Measurements from ENCODE around the gene SELPLG.

Gene SELPLG

DNA sequence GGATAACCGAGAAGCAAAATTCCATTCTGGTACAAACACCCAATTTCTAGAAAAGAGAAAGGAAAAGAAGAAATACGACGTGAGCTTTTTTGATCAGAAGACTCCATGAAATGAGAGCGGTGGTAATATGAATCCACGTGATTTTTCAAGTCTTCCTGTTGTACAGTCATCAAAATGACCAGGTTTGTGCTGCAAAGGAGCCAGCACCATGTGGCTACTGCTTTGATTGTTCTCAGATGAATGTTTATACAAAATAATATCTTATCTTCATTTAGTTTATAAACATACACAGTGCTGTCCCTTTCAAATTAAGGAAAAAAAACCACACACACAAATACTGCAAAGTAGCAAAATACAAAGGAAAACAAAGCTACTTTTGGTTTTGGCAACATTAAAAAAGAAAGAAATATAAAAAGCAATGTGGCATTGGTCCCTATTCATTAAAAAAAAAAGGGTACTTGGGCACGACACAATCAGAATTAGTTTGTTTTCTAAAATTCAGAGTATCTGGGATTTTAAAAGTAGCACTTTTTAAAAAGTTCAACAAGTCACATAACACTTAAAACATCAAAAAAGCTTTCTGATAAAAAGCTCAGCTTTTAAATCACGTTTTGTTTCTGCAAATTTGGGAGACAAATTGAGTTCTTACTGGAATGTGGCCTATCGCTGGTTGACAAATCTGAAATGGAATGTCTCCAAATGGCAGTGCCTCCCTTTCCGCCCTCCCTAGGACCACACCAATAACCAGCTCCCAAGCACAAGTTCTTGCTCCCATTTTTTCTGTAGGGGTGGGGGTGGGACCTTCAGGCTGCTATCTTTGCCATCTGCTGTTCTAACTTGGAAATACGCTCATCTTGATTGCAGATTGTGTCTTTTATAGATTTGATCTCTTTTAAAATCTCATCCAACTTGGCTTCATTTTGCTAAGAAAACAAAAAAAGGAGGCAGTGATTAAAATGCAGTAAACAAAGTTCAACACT, 13.2 kb upstream of the SELPLG start:
- no peaks in the 10 kb centered on the region for H3K9me3 Mint-ChIP-seq
- peaks cover 30% of the 10 kb centered on the region for H3K4me1 Mint-ChIP-seq
- H3K36me3 Mint-ChIP-seq = peaks cover 55% of the 10 kb centered on the region
- DNase-seq (ENCODE audit: low spot score in 2 of 2) (no peak), ATAC-seq (no peak)
- no peak overlapping the region for H3K4me3 Mint-ChIP-seq
- H3K27ac Mint-ChIP-seq = peak overlapping the region; percentile 61

DNA sequence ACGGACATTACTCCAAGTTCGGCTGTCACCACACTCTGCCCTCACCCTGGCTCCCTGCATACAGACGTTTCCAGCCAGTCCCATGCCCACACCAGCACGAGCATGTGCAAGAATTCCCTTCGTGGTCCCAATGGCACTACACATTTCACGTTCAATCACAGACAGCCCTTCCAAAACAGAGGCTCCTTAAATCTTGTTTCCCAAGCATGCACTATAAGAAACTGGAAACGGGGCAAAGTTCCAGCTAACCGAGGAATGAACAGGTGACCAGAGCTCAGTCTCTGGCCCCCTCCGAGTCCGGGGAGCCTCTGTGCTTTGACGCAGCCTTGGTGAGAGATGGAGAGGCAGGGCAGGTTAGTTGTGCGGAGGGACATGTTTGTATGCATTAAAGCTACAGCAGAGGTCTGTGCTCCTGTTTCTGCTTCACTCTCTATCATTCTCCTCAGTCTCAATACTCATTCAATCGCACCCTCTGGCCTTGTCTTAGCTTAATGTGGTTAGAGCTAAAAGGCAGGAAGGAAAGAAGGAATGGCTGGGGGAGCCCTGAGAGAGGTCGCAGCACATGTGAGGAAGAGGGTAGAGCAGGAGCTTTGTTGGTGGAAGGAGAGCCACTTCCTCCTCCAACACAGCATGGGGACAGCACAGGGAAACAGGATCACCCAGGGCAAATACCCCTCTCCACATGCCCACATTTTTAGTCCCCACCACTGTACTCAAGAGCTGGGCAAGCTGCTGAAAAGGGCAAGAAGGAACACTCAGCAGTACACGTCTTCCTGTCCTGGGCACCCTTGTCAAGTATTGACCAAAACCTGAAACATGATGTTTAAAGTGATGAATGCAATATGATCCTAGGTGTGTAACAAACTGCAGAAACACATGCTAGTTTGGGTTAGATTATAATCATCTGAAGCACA, 12.2 kb upstream of the SELPLG start:
- no peak for ATAC-seq
- no peak overlapping the region for H3K4me3 Mint-ChIP-seq

DNA sequence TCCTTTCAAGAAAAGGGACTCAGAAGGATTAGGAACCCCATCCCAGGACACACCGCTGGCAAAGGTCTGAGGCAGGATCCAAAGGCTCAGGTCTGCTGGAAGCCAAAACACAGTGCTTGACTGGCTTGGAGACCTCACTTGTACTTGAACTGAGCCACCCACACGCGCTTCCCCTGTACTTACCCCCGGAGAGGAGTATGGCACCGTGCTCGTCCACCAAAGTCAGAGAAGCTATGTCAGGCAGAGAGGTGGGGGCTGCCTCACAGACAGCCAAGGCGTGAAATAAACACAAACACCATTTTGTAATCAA, 11.1 kb upstream of the SELPLG start:
- no peak overlapping the region for H3K27ac Mint-ChIP-seq
- no peak overlapping the region for H3K4me3 Mint-ChIP-seq
- ATAC-seq (no peak), DNase-seq (ENCODE audit: low spot score in 2 of 2) (no peak)
- no peaks in the 10 kb centered on the region for H3K9me3 Mint-ChIP-seq
- peaks cover 36% of the 10 kb centered on the region for H3K4me1 Mint-ChIP-seq
- H3K36me3 Mint-ChIP-seq = peaks cover 43% of the 10 kb centered on the region

More for the DNA sequence above, 12.2 kb upstream of the SELPLG start:
- H3K27ac Mint-ChIP-seq = peak overlapping the region; percentile 61
- DNase-seq (ENCODE audit: low spot score in 2 of 2) = no peak
- peaks cover 30% of the 10 kb centered on the region for H3K4me1 Mint-ChIP-seq
- H3K9me3 Mint-ChIP-seq = no peaks in the 10 kb centered on the region
- H3K36me3 Mint-ChIP-seq = peaks cover 45% of the 10 kb centered on the region

DNA sequence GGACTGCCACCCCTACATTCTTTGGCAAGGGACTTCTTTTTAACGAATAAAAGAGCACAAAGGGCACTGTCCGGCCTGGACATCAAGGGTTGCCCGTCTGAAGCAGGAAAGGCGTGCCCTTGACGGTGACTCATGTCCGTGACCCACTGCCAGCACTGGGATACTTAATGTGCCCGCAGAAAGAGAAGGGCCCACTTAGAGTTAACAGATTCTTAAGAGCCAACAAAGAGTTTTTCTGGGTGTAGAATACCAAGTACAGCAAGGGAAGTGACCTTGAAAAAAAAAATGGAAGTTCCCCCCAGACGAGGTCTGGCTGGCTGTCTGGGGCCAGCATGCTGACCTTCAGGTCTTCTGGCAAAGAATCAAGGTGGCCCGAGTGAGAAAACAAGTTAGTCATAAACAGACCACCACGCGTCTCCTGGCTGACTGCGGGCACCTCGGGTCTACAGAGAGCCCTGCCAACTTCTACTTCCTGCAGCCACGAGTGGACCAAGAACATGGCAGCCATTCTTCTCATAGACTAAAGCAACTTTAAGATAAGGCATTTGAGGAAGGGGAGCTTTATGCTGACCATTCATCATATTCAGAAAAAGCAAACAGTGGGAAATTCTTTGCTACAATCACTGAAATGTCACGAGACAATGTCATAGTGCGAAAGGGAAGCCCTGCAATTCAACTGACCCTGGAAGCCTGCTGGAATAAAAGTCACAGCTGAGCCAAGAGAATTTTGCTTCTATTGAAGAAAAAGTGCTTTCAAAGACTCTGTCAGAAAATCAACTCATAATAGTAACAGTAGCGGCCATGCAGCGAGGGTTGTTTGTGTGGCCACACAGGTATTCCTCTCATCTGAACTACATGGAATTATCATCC, 10.5 kb upstream of the SELPLG start:
- Mint-ChIP-seq H3K36me3 (peaks cover 39% of the 10 kb centered on the region), H3K4me1 (peaks cover 34% of the 10 kb centered on the region), H3K9me3 (no peaks in the 10 kb centered on the region), H3K4me3 (no peak overlapping the region), H3K27ac (no peak overlapping the region)
- ATAC-seq (no peak), DNase-seq (ENCODE audit: low spot score in 2 of 2) (no peak)

DNA sequence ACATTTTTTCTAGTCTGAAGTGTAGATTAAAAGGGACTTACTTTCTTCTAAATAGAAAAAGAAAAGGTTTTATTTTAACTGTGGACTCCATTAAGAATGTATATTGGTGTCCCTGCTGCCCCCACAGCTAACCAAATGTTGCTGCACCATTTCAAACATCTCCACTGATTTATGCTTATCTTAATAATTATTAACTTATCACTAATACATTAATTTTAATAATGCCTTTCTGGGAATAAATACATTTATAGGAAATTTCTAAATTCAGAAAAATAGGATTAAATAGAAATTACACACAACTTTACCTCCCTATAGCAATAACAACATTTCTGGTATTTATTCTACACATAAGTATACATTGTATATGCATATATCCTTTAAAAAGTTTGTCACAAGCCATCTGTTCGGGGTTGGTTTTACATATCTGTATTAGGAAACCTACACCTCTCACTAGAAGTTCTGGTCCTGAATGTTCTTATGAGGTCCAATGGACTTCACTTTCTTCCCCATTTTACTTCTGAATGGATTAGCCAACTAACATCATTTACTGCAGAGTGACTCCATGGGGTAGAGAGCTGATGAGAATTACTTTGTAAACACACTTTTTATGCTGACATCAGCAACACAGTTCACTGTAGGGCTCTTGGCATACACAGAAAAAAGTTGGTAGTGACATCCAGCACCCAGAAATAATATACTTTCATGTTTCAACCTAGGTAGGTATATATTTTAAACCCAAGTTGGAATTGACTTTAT, 9.4 kb upstream of the SELPLG start:
- Mint-ChIP-seq H3K27ac (no peak overlapping the region), H3K36me3 (peaks cover 30% of the 10 kb centered on the region), H3K9me3 (no peaks in the 10 kb centered on the region), H3K4me3 (no peak overlapping the region), H3K4me1 (peaks cover 27% of the 10 kb centered on the region)
- DNase-seq (ENCODE audit: low spot score in 2 of 2) = no peak
- no peak for ATAC-seq

DNA sequence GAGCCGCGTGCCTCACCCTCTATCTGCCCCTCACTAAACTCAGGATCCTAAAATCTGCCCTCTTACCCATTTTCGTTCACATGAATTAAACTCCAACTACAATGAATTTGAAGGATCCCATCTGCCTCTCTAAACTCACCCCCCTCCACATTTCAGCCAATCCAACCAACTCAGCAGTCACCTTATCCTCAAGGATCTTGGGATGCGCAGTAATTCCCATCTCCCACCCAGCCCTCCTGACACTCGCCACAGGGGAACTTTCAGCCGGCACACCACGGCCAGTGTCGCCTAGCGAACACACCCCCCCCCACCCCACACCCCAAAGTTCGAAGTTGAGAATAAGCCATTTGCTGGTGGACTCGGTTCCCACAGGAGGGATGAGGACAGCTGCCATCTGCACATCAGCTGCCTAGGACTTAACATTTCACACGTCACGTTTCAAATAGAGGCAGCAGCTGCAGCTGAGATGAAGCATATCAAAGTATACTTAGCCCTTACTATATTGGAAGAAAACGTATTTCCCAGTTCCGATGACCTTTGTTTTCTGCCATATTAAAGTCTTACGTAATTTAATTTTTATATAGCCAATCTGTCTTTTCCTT, 8.7 kb upstream of the SELPLG start:
- Mint-ChIP-seq H3K4me1 (peaks cover 25% of the 10 kb centered on the region), H3K4me3 (no peak overlapping the region), H3K36me3 (peaks cover 25% of the 10 kb centered on the region), H3K9me3 (no peaks in the 10 kb centered on the region), H3K27ac (no peak overlapping the region)
- ATAC-seq (no peak), DNase-seq (ENCODE audit: low spot score in 2 of 2) (no peak)

DNA sequence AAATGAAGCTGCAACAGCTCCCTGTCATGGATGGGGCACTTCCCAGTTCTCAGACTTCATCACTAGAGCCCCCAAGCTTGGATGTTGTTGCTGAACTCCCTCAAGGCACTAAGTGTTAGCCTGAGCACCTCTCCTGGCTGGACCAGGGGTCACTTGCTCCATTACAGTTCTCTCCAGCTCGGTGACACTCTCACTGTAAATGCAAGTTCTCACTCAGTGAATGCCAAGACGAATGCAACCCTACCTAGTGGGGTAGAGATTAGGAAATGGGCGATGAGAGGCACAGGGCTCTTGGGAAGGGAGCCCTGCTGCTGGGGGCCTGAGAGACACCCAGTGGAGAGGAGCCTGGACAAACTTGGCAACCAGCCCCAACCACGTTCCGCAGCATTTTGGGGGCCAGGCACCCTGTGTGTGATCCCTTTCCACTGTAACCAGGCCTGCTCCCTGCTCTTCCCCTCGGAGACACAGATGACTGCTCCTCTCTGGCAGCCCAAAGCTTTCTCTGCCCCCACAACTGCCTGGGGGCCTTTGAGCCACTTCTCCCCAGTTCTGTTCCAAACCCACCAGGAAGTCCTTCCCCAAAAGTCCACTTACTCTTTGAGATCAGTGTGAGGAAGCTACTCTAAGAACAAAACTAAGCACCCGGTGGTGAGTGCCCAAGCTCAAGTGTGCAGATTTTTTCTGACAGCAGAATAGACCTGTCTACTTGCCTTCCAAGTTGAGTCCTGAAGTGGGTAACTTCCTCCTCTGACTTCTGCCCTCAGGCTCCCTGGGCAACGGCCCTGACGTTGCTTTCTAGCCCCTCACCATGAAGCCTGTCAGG, 8.0 kb upstream of the SELPLG start:
- DNase-seq (ENCODE audit: low spot score in 2 of 2) = no peak
- Mint-ChIP-seq H3K36me3 (peaks cover 19% of the 10 kb centered on the region), H3K4me3 (no peak overlapping the region), H3K4me1 (peaks cover 25% of the 10 kb centered on the region), H3K9me3 (no peaks in the 10 kb centered on the region), H3K27ac (peak overlapping the region; percentile 7)
- no peak for ATAC-seq

DNA sequence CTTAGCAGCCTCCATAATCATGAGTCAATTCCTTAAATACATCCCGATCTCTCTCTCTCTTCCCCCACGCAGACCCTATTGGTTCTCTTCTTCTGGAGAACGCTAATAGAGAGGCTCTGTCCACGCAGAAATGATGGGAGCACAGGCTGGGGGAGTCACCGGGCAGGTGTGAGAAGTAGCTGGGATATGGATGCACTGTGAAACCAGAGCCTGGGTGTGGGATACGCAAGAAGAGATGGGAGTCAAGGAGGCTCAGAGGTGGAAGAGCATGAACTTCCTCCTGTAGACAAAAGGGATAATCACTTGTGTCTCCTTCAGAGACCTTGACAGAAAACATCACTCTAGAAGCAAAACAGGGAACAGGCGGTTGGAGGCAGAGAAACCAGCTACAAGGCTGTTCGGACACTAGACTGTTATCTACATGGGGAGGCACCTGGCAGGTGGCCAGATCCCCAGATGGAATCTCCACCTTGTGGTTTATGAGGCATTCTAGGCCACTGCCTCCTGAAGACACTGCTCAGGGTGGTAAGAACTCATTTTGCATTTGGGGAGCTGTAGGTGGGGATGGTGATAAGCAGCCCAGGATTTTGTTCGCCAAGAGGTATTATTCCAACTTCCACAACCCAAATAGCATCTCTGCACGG, 7.2 kb upstream of the SELPLG start:
- no peak overlapping the region for H3K4me3 Mint-ChIP-seq
- H3K9me3 Mint-ChIP-seq = no peaks in the 10 kb centered on the region
- ATAC-seq (no peak), DNase-seq (ENCODE audit: low spot score in 2 of 2) (no peak)
- peaks cover 23% of the 10 kb centered on the region for H3K4me1 Mint-ChIP-seq
- H3K27ac Mint-ChIP-seq = no peak overlapping the region
- H3K36me3 Mint-ChIP-seq = peaks cover 12% of the 10 kb centered on the region

DNA sequence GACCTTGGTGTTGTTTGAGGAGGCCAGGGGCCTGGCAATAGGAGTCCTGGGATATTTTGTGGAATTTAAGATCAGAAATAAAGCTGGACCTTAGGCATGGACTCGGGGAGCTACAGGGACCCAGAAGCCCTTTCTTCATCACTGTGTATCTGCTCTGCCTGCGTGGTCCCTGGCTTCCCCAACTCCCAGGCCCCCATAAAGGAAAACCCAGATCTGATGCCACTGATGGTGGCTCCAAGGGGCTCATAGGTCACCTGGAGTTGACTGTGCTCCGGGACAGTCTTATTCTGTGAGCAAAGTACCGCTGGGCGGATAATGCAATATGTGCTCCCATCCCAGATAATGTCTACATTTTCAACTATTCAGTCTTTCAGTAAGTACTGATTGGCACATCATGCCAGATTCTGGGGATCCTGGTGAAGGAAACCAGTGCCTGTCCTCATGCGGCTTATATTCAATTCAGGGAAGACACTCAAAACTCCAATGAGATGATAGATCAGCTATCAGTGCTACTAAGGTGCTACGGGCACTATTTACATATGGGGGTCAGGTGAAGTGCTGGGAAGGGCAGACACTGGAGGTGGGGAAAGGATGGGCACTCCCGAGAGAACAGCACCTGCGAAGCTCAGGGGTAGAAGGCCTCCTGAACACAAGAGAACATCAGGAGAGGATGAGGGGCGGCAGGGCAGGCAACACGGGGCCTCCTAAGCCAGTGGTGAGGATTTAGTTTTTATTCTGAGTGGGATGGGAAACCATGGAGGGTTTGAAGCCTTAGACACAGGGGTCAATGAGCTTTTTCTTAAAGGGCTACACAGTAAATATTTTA, 5.5 kb upstream of the SELPLG start:
- peaks cover 14% of the 10 kb centered on the region for H3K36me3 Mint-ChIP-seq
- H3K4me1 Mint-ChIP-seq = peaks cover 34% of the 10 kb centered on the region
- H3K27ac Mint-ChIP-seq = peak overlapping the region; percentile 24
- DNase-seq (ENCODE audit: low spot score in 2 of 2) (no peak), ATAC-seq (no peak)
- no peaks in the 10 kb centered on the region for H3K9me3 Mint-ChIP-seq
- no peak overlapping the region for H3K4me3 Mint-ChIP-seq

DNA sequence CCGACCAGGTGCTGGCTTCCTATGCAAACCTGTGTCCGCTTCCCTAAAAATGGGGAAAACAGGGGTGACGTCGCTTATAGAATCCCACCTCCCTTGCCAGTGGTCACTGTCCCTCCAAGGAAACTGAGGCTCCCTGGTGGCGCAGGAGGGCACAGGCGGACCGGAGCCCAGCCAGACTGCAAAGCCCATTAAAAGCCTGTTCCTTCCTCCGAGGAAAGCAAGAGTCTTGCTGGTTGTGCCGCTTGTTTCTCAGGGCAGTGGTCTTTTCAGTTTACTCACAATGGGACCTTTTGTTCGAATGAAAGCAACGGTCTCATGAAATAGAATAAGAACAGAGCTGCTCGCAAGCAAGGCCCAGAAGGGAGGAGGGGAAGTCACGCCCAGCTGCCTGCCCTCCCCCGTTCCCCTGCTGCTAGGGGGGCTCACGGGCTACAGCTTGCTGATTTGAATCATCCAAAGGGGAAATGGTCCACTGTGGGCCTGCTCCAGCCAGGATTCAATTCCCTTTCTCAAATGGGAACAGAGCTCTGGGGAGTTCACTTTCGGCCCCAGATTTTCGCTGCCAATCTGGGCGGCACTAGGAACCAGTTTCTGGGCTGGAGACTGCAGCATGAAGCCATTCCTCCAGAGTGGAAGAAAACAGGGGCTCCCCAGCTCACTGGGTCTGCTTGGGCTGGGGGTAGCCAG, 4.6 kb upstream of the SELPLG start:
- Mint-ChIP-seq H3K4me3 (no peak overlapping the region), H3K4me1 (peaks cover 44% of the 10 kb centered on the region), H3K9me3 (no peaks in the 10 kb centered on the region)

DNA sequence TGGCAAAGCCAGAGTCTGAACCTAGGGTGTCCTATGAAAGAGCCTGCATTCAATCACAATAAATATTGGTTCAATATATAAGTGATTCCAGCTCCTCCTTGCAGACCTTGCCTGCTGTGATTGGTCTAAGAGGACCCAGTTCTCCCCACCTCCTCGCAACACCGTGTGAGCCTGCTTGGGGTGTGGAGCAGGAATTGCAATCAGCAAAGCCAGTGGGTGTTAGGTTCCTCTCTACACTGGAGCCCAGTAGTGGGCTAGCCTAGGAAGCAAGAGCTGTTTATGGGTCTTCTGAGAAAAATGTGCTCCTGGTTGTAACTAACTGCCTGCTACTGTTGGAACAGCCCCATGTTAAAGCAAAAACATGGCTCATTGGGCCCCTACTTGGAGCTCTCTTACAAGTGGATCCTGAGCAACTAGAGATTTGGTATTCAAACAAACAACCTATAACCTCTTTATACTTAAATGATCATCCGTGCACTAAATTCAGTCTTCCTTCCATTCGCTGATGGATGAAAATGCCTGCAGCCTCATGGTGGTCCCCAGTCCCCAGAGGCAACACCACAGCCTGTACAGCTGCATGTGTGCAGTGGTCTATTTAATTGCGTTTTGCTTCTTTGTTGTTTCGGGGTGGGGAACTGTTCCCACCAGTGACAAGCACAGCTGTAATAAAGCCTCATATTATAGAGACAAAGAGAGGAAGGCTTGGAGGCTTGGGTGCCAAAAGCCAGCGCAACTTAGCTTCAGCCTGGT, 3.7 kb upstream of the SELPLG start:
- H3K27ac Mint-ChIP-seq = no peak overlapping the region
- no peak for ATAC-seq

More for the DNA sequence above, 4.6 kb upstream of the SELPLG start:
- Mint-ChIP-seq H3K36me3 (peaks cover 23% of the 10 kb centered on the region), H3K27ac (peak overlapping the region; percentile 24)
- DNase-seq (ENCODE audit: low spot score in 2 of 2) (no peak), ATAC-seq (no peak)

More for the DNA sequence above, 3.7 kb upstream of the SELPLG start:
- Mint-ChIP-seq H3K4me1 (peaks cover 49% of the 10 kb centered on the region), H3K36me3 (peaks cover 32% of the 10 kb centered on the region), H3K4me3 (no peak overlapping the region), H3K9me3 (no peaks in the 10 kb centered on the region)
- DNase-seq (ENCODE audit: low spot score in 2 of 2) = no peak

All from stimulated activated effector memory CD8-positive, alpha-beta T cell treated with anti-CD3 and anti-CD28 coated beads, Interleukin-12 subunit alpha, Interleukin-12 subunit beta, amount 100 ng/mL, for 72 hours (primary cell).